Epithelial cell of proximal tubule (primary cell): Measurements from ENCODE around the gene MITD1. TPM values are rescaled to one million over a fixed set of nuclear protein-coding genes. Genes with fewer than 3 reads are reported as not detected.
"Not testable (repeated sequence)": the region's sequence is repeated elsewhere in the genome, so short reads cannot be mapped to it uniquely, and the experiment has no call there.

Experiments used
- DNase-seq: peaks from one replicate; pipeline ENCODE4 v3.0.0-alpha.2; 2011; ENCODE audit warnings: low read depth
- H3K4me3 ChIP-seq: 2 replicates; pipeline ENCODE4 v1.5.1; 2011; ENCODE audit warnings: low read depth, mild to moderate bottlenecking, low read length
- CTCF ChIP-seq: conservative IDR thresholded peaks from 2 replicates; pipeline ENCODE4 v1.5.1; 2012; ENCODE audit warnings: low read depth, mild to moderate bottlenecking, low read length
- total RNA-seq: library from RNA; depleted of rRNA; stranded (reverse); fragments of >200 nt; gene quantifications from 2 replicates; pipeline ENCODE4 v1.2.3, GENCODE V29; 2015

The MITD1 gene
- total RNA-seq, 1 donor from 2014 or later, result 45.7 TPM

GRCh38 chr2:99198103-99198841, 17.4 kb upstream of the MITD1 start:
- TF ChIP-seq CTCF, result no peak
- H3K4me3 ChIP-seq, result no peak overlapping the region
- no peak for DNase-seq

GRCh38 chr2:99192364-99192763, 11.5 kb upstream of the MITD1 start:
- not testable (repeated sequence) for DNase-seq, H3K4me3 ChIP-seq

DNA sequence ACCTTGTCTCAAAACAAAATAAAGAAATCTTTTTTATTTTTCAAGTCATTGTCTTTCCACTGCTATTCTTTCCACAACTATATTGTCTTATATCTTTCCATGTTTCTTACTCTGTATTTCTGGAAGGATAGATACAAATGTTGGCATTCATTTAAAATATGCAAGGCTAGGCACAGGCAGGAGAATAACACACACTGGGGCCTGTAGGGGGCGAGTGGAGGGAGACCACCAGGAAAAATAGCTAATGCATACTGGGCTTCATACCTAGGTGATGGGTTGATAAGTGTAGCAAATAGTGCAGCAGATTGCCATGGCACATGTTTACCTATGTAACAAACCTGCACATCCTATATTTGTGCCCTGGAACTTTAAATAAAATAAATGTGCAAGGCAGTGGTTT, 9.7 kb upstream of the MITD1 start:
- H3K4me3 ChIP-seq, result no peak overlapping the region
- peak; percentile 24 for TF ChIP-seq CTCF
- no peak for DNase-seq

GRCh38 chr2:99188357-99188756, 7.5 kb upstream of the MITD1 start:
- DNase-seq, result no peak
- H3K4me3 ChIP-seq, result no peak overlapping the region
- no peak for TF ChIP-seq CTCF

- no peak for TF ChIP-seq CTCF
- DNase-seq, result no peak
- H3K4me3 ChIP-seq, result no peak overlapping the region
These were observed 6.2 kb upstream of the MITD1 start for GRCh38 chr2:99187011-99187410.

DNA sequence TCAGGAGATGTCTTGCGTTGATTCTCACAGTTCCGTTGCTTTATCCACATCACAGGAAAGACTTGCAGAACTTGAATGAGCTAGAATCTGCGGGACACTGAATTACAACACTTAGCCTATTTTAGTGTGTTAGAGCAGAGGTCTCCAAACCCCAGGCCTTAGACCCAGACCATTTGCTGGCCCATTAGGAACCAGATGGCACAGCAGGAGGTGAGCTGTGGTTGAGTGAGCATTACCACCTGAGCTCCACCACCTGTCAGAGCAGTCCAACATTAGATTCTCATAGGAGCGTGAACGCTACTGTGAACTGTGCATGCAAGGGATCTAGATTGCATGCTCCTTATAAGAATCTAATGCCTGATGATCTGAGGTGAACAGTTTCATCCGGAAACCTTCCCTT, 4.0 kb upstream of the MITD1 start:
- DNase-seq, result no peak
- no peak for TF ChIP-seq CTCF

GRCh38 chr2:99183025-99183424, 2.2 kb upstream of the MITD1 start:
- TF ChIP-seq CTCF, result no peak
- no peak overlapping the region for H3K4me3 ChIP-seq
- DNase-seq, result no peak

More for the DNA sequence above, 4.0 kb upstream of the MITD1 start:
- no peak overlapping the region for H3K4me3 ChIP-seq
